ENCODE data around the gene CALD1. TPM values are rescaled to one million over a fixed set of nuclear protein-coding genes. Genes with fewer than 3 reads are reported as not detected.

CALD1 gene
- total RNA-seq, 1 experiment from 2014 or later, result 107 TPM

GRCh38 chr7:134855442-134855841 is 76.0 kb downstream of the CALD1 start:
- H3K27me3 Mint-ChIP-seq (ENCODE audit: low read depth), result no peaks in the 10 kb centered on the region
- no peak overlapping the region; a peak in 1 of 7 replicates for H3K27ac Mint-ChIP-seq
- no peak overlapping the region for H3K4me3 Mint-ChIP-seq
- H3K56ac ChIP-seq (ENCODE audit: insufficient read length, low read depth, low read length), result no peak overlapping the region
- H3K23ac ChIP-seq (ENCODE audit: insufficient read length, low read depth, low read length), result no peak overlapping the region
- no peak overlapping the region for H2AK5ac ChIP-seq (ENCODE audit: insufficient read length, low read length)
- no peak overlapping the region for H3T11ph ChIP-seq (ENCODE audit: low read length)
- no peak overlapping the region for H4K8ac ChIP-seq (replicated peaks; ENCODE audit: insufficient read length, low read depth, low read length)
- no peaks in the 10 kb centered on the region for H3K23me2 ChIP-seq (ENCODE audit: insufficient read length, low read depth, low read length, poor library complexity, severe bottlenecking)
- H3K27ac ChIP-seq (ENCODE audit: insufficient read length, low read depth, low read length), result no peak overlapping the region
- no peak for TF ChIP-seq CTCF (conservative IDR thresholded peaks at IDR 0.05)
- no peaks in the 10 kb centered on the region for H3K27me3 ChIP-seq (ENCODE audit: insufficient read depth, low read length)
- H4K91ac ChIP-seq (ENCODE audit: insufficient read length, low read depth, low read length), result no peak overlapping the region
- H3K18ac ChIP-seq (ENCODE audit: insufficient read length, low read depth, low read length), result no peak overlapping the region
- H3K9me3 ChIP-seq (ENCODE audit: control insufficient read depth, low read depth, low read length), result no peaks in the 10 kb centered on the region
- no peak overlapping the region for H3K14ac ChIP-seq (ENCODE audit: insufficient read depth, low read length)
- H3K4ac ChIP-seq (ENCODE audit: low read depth, low read length), result no peak overlapping the region
- no peak overlapping the region for H2BK120ac ChIP-seq (ENCODE audit: low read depth, low read length, poor library complexity, severe bottlenecking)
- H2BK15ac ChIP-seq (ENCODE audit: low read depth, low read length), result no peak overlapping the region
- H3K9ac ChIP-seq (ENCODE audit: extremely low read depth, insufficient read length, low read length), result no peak overlapping the region
- peaks cover 24 to 25% of the 10 kb centered on the region in 2 experiments for H3K4me1 Mint-ChIP-seq
- no peak overlapping the region for H4K5ac ChIP-seq (ENCODE audit: insufficient read length, low read depth, low read length)
- no peak overlapping the region for H3K4me2 ChIP-seq (ENCODE audit: insufficient read depth, insufficient read length, low read length)
- no peaks in the 10 kb centered on the region for H3K9me3 Mint-ChIP-seq
- no peak overlapping the region for H2BK12ac ChIP-seq (ENCODE audit: insufficient read length, low read depth, low read length)
- H2BK5ac ChIP-seq (ENCODE audit: insufficient read length, low read length), result no peak overlapping the region
- H2BK20ac ChIP-seq (ENCODE audit: low read depth, low read length, poor library complexity, severe bottlenecking), result no peak overlapping the region
- no CpG with 5 or more reads among the region's 1 CpG for WGBS (ENCODE audit: extremely low coverage, insufficient read length, low lambda C conversion rate)
- no peaks in the 10 kb centered on the region for H4K20me1 ChIP-seq (ENCODE audit: control insufficient read depth, insufficient read depth, insufficient read length)
- H3K36me3 Mint-ChIP-seq (ENCODE audit: insufficient read depth in 1 of 3, low read depth in 3 of 3), result peaks cover 0 to 2% (median 2%) of the 10 kb centered on the region in 3 experiments; a peak in 2 of 7 replicates
- H2AFZ ChIP-seq (ENCODE audit: low read length), result no peak overlapping the region
- H3K79me1 ChIP-seq (ENCODE audit: insufficient read depth, low read depth, low read length, poor library complexity, severe bottlenecking), result no peaks in the 10 kb centered on the region
- peaks cover 12% of the 10 kb centered on the region for H3K4me1 ChIP-seq (ENCODE audit: insufficient read depth, low read length)
- DNase-seq, result no peak
- H3K79me2 ChIP-seq (ENCODE audit: insufficient read depth, low read length), result peaks cover 3% of the 10 kb centered on the region; the same call in 1 of the 2 replicates

Data from H9 (cell line).